ENCODE measurements around the gene ZNF69.
"Not testable (repeated sequence)": the region's sequence is repeated elsewhere in the genome, so short reads cannot be mapped to it uniquely, and the experiment has no call there.

ZNF69 gene

GRCh38 chr19:11894851-11895250 is 7.3 kb downstream of the ZNF69 start:
- no peak for DNase-seq (ENCODE audit: low read depth in 2 of 2)

- no peak for DNase-seq (ENCODE audit: low read depth in 2 of 2)
Measured at GRCh38 chr19:11902228-11902627, 14.6 kb downstream of the ZNF69 start.

DNA sequence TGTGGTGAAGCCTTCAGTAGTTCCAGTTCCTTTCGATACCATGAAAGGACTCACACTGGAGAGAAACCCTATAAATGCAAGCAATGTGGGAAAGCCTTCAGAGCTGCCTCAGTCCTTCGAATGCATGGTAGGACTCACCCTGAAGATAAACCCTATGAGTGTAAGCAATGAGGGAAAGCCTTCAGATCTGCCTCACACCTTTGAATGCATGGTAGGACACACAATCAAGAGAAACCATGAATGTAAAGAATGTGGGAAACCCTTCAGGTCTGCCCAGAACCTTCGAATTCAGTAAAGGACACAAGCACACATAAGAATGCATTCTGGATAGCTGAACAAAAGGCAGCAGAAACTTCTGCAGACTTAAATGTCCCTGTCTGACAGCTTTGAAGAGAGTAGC is 18.3 kb downstream of the ZNF69 start:
- DNase-seq (ENCODE audit: low read depth in 2 of 2) = no peak

- not testable (repeated sequence) for DNase-seq (ENCODE audit: low read depth in 2 of 2)
Measured at GRCh38 chr19:11911937-11912336, 24.4 kb downstream of the ZNF69 start.

DNA sequence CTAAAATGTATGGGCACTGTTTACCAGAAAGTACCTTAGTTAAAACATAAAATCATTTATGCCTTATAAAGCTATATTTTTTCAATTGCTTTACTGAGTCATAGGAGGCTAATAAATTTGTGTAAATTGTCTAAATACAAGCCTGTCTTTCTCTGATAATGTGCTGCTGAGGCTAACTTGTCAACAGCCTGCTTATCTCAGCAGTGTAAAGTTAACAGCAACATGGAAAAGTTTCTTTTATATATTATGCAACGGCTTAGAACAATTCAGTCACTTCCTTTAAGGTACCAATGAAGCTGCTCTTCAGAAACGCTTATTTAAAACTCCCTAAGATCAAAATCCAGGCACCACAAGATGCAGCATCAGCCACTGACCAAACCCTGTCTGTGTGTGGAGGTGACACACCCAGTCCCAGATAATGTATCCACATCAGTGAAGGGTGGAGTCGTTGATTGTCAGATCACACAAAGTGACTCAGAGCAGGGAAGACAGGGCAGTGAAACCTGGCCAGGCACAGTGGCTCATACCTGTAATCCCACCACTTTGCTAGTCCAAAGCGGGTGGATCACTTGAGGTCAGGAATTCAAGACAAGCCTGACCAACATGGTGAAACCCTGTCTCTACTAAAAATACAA is 27.0 kb downstream of the ZNF69 start:
- not testable (repeated sequence) for DNase-seq (ENCODE audit: low read depth in 2 of 2)

GRCh38 chr19:11921852-11922495 is 34.4 kb downstream of the ZNF69 start:
- DNase-seq (ENCODE audit: low read depth in 2 of 2) = no peak

GRCh38 chr19:11924886-11925650 is 37.5 kb downstream of the ZNF69 start, which contains the start of gene ZNF700:
TSS of gene ZNF700 (plus strand) at chr19:11925107. CDS start at chr19:11925211, 104 bp downstream.
- peak; percentile 80 to 90 for DNase-seq (ENCODE audit: low read depth in 2 of 2)

DNA sequence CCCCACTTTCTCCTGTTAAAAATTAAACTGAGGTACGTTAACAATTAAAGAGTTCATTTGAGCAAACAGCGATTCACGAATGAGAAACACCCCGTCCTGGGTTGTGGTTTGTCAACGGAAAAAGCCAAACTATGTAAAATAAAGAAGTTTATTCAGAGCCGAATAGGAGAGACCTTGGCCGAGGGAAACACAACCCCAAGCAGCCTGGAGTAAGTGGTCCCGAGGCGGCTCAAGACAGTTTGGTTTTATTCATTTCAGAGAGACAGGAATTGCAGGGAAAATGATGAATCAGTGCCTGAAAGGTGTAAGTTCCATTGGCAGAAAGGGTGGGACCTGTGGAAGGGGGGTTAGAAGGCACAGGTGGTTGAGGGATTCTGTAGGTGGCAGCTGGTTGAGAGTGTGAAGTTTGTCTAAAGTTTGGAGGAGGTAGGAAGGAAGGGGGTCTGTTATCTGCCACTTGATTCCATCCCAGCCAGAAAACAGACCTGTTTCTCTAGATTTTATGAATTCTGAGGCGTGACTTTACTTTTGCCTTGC is 38.1 kb downstream of the ZNF69 start:
- DNase-seq (ENCODE audit: low read depth in 2 of 2) = not testable (repeated sequence)

GRCh38 chr19:11927227-11927626 is 39.6 kb downstream of the ZNF69 start:
- DNase-seq (ENCODE audit: low read depth in 2 of 2) = no peak

DNA sequence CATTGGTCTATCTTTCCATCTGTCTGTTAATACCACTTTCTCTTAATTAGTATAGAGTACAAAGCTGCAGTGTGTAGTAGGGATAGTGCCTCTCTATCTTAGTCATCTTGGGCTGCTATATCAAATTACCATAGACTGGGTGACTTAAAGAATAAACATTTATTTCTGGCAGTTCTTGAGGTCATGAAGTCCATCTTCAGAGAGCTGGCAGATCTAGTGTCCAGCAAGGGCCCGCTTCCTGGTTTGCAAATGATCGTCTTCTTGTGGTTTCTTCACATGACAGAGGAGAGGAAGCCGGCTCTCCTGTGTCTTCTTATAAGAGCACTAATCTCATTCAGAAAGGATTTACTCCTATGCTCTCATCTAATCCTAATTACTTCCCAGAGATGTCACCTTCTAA is 43.5 kb downstream of the ZNF69 start:
- no peak for DNase-seq (ENCODE audit: low read depth in 2 of 2)

DNA sequence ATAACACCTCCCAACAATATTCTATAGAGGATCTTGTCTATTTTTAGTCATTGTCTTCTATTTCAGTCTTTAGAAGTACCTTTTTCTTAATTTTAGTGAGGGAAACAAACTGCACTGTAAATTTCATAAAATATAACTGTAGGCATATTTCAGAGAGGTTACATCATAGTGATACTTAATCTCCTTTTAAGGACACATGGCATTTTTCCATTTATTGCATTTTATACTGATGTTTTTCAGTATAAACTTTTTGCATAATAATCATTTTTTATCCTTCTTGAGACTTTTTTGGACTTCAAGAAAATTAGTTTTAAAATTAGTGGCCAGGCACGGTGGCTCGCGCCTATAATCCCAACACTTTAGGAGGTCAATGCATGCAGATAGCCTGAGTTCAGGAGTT is 43.9 kb downstream of the ZNF69 start:
- DNase-seq (ENCODE audit: low read depth in 2 of 2) = no peak

GRCh38 chr19:11935829-11936228 is 48.2 kb downstream of the ZNF69 start:
- DNase-seq (ENCODE audit: low read depth in 2 of 2) = not testable (repeated sequence)

DNA sequence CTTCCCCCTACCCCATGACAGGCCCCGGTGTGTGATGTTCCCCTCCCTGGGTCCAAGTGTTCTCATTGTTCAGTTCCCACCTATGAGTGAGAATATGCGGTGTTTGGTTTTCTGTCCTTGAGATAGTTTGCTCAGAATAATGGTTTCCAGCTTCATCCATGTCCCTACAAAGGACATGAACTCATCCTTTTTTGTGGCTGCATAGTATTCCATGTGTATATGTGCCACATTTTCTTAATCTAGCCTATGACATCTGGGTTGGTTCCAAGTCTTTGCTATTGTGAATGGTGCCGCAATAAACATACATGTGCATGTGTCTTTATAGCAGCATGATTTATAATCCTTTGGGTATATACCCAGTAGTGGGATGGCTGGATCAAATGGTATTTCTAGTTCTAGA is 50.8 kb downstream of the ZNF69 start:
- DNase-seq (ENCODE audit: low read depth in 2 of 2) = not testable (repeated sequence)

DNA sequence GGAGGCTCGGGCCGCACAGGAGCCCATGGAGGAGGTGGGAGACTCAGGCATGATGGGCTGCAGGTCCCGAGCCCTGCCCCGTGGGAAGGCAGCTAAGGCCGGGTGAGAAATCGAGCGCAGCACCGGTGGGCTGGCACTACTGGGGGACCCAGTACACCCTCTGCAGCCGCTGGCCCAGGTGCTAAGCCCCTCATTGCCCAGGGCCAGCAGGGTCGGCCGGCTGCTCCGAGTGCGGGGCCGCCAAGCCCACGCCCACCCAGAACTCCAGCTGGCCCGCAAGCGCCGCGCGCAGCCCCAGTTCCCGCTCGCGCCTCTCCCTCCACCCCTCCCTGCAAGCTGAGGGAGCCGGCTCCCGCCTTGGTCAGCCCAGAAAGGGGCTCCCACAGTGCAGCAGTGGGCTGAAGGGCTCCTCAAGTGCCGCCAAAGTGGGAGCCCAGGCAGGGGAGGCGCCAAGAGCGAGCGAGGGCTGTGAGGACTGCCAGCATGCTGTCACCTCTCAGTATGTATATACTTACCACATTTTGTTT is 53.8 kb downstream of the ZNF69 start:
- DNase-seq (ENCODE audit: low read depth in 2 of 2) = not testable (repeated sequence)

DNA sequence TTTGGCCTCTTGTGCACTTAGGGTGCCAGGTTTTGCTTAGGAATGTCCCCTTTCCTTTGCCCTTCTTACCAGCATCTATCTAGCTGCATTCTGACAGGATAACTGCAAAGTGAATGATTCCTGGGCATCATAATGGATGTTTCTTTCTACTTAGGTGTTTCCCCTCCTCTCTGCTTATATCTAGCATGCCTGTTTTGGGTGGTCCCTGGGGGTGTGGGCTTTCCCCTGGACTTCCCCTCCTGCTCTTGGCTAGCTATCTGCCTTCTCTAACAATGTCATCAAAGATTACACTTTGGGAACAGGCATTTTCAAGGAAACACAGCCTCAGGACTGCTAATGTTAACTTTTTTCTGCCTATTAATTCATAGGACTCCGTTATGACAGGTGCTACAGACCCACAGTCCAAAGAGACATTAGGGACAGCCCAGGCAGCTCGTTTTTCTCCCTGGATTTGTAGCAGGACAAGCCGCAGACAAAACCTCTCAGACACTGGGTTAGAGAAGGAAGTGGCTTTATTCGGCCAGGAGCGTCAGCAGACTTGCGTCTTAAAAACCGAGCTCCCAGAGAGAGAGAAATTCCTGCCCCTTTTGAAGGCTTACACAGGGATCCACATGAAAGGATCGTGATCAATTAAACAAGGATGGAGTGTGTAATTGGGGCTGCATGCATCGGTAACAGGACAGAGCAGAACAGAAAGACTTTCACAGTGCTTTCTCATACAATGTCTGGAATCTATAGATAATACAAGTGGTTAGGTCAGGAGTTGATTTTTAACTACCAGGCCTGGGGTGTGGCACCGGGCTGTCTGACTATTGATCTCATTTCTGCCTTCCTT is 54.6 kb downstream of the ZNF69 start:
- DNase-seq (ENCODE audit: low read depth in 2 of 2) = no peak

GRCh38 chr19:11942843-11943108 is 55.2 kb downstream of the ZNF69 start:
- no peak for DNase-seq (ENCODE audit: low read depth in 2 of 2)

GRCh38 chr19:11944656-11945055 is 57.1 kb downstream of the ZNF69 start:
- DNase-seq (ENCODE audit: low read depth in 2 of 2) = no peak

DNA sequence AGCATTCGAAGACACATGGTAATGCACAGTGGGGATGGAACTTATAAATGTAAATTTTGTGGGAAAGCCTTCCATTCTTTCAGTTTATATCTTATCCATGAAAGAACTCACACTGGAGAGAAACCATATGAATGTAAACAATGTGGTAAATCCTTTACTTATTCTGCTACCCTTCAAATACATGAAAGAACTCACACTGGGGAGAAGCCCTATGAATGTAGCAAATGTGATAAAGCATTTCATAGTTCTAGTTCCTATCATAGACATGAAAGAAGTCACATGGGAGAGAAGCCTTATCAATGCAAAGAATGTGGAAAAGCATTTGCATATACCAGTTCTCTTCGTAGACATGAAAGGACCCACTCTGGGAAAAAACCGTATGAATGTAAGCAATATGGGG is 61.1 kb downstream of the ZNF69 start:
- no peak for DNase-seq (ENCODE audit: low read depth in 2 of 2)

GRCh38 chr19:11949201-11949600 is 61.6 kb downstream of the ZNF69 start:
- no peak for DNase-seq (ENCODE audit: low read depth in 2 of 2)

DNA sequence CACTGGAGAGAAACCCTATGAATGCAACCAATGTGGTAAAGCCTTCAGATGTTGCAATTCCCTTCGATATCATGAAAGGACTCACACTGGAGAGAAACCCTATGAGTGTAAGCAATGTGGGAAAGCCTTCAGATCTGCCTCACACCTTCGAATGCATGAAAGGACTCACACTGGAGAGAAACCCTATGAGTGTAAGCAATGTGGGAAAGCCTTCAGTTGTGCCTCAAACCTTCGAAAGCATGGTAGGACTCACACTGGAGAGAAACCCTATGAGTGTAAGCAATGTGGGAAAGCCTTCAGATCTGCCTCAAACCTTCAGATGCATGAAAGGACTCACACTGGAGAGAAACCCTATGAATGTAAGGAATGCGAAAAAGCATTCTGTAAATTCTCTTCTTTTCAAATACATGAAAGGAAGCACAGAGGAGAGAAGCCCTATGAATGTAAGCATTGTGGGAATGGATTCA is 62.1 kb downstream of the ZNF69 start:
- not testable (repeated sequence) for DNase-seq (ENCODE audit: low read depth in 2 of 2)

- DNase-seq (ENCODE audit: low read depth in 2 of 2) = no peak
Measured at GRCh38 chr19:11950312-11950711, 62.7 kb downstream of the ZNF69 start.

Measured in stimulated activated CD8-positive, alpha-beta memory T cell treated with anti-CD3 and anti-CD28 coated beads, Interleukin-15, amount 100 ng/mL, for 4 hours (primary cell).